Muscle of leg (tissue), 11 donors: Measurements from ENCODE around the gene SLC16A9. TPM values are rescaled to one million over a fixed set of nuclear protein-coding genes. Genes with fewer than 3 reads are reported as not detected.
A peak's percentile ranks its signal among the peaks of the same experiment; 100 is the strongest.
"Not testable (repeated sequence)": the region's sequence is repeated elsewhere in the genome, so short reads cannot be mapped to it uniquely, and the experiment has no call there.

Source experiments
- DNase-seq: peaks from one replicate; pipeline ENCODE4 v3.0.0; 2013
- H3K27ac ChIP-seq: one replicate; pipeline ENCODE4 v1.5.1; 2013; ENCODE audit warnings: mild to moderate bottlenecking, low read length, control low read depth
- H3K27me3 ChIP-seq: one replicate; pipeline ENCODE4 v1.6.1; 2013; ENCODE audit warnings: low read length; ENCODE audit not compliant: control insufficient read depth, insufficient read depth
- H3K36me3 ChIP-seq: one replicate; pipeline ENCODE4 v1.6.1; 2013; ENCODE audit warnings: low read length; ENCODE audit not compliant: control insufficient read depth, insufficient read depth
- H3K4me1 ChIP-seq: one replicate; pipeline ENCODE4 v1.6.1; 2013; ENCODE audit warnings: low read length; ENCODE audit not compliant: control insufficient read depth, insufficient read depth
- H3K4me3 ChIP-seq: one replicate; pipeline ENCODE4 v1.5.1; 2013; ENCODE audit warnings: low read length, control low read depth
- H3K9me3 ChIP-seq: replicated peaks from 2 replicates; pipeline ENCODE4 v1.6.1; 2013; ENCODE audit warnings: low read depth, low read length; ENCODE audit not compliant: control insufficient read depth
- WGBS: methylation state at CpG from one replicate; pipeline ENCODE4 v1.1.5; 2013; ENCODE audit warnings: missing lambda C conversion rate; ENCODE audit not compliant: insufficient coverage; 5-methylcytosine and 5-hydroxymethylcytosine counted together
- polyA plus RNA-seq, 8 donors: library from polyadenylated mRNA; unstranded; fragments of 120-200 nt; gene quantifications; one replicate each; pipeline versions ENCODE4 v1.2.1 to v1.2.3, GENCODE V29; 2013; ENCODE audit warnings: inconsistent platforms in 1 of 8, low replicate concordance in 1 of 8; ENCODE audit not compliant: insufficient read length in 8 of 8, insufficient read depth in 1 of 8
- total RNA-seq: library from RNA; stranded (reverse); fragments of 120-200 nt; gene quantifications from one replicate; pipeline ENCODE4 v1.2.4, GENCODE V29; 2013

SLC16A9 gene
- total and polyA plus RNA-seq, 9 donors, result 2.7 to 9.4 (median 4.0) TPM

DNA sequence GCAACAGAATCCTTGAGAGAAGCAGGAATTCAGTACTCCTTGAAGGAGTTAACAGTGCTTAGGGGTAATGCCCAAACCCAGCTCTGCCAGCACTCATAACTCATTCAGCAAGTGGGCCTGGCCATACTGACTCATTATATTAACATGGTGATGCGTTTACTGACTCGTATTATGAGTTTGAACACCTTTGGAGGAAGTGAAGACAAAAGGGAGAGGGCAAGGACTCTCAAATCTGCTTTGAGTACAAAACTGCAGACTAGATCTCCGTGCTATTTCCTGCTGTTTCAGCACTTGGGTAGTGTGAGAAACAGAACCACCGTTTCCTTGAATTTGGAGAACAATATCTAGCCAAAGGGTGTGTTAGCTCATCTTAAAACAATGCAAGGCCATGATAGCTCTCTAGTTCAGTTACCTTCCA lies 30.8 kb downstream of the SLC16A9 start:
- peak; percentile 4 for DNase-seq
- H3K4me3 ChIP-seq, result no peak overlapping the region
- no peaks in the 10 kb centered on the region for H3K4me1 ChIP-seq
- no peaks in the 10 kb centered on the region for H3K9me3 ChIP-seq
- no peaks in the 10 kb centered on the region for H3K27me3 ChIP-seq
- no peaks in the 10 kb centered on the region for H3K36me3 ChIP-seq
- H3K27ac ChIP-seq, result no peak overlapping the region
- 27% methylated on average over 2 of the region's 4 CpGs for WGBS

DNA sequence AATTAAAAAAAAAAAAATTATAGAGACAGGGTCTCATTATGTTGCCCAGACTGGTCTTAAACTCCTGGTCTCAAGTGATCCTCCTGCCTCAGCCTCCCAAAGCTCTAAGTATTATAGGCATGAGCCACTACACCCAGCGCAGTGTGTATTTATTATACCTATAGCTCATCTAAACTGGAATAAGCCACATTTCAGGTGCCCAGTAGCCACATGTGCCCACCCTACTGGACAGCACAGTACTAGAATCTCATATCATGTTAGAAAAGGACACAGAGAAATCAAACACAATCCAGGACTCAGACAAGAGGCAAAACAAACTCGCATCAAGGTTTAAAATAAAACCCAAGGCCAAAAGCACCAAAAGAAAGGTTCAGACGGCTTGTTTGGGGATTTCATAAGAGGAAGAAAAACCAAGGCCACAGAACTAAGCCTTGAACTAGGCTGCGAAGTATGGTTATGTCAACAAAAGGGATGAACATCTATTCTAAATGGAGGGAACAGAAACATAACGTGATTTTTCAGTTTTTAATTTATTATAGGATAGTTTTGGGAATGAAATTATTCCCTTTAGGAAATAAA lies 32.3 kb downstream of the SLC16A9 start:
- Histone ChIP-seq H3K27ac (no peak overlapping the region), H3K9me3 (no peaks in the 10 kb centered on the region), H3K27me3 (no peaks in the 10 kb centered on the region), H3K36me3 (no peaks in the 10 kb centered on the region), H3K4me1 (no peaks in the 10 kb centered on the region), H3K4me3 (no peak overlapping the region)
- no peak for DNase-seq
- 20% methylated on average over 1 of the region's 5 CpGs for WGBS

DNA sequence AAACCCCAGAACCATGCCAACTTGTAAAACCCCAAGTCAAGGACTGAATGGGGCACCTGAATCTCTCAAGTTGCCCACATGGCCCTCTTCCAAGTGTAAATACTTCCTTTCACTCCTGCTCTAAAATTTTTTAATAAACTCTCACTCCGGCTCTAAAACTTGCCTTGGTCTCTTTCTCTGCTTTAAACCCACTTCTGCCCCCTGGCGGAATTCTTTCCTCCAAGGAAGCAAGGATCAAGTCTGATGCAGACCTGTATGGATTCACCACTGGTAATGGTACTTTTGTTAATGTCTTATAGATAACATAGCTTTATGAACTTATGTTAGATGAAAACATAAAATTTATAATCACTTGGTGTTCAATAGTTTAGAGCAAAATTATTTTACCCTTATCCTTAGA lies 33.8 kb downstream of the SLC16A9 start:
- no peaks in the 10 kb centered on the region for H3K36me3 ChIP-seq
- no peak overlapping the region for H3K4me3 ChIP-seq
- no peak overlapping the region for H3K27ac ChIP-seq
- H3K27me3 ChIP-seq, result no peaks in the 10 kb centered on the region
- no peaks in the 10 kb centered on the region for H3K4me1 ChIP-seq
- WGBS, result no CpG with 5 or more reads among the region's 2 CpGs
- no peaks in the 10 kb centered on the region for H3K9me3 ChIP-seq
- no peak for DNase-seq

DNA sequence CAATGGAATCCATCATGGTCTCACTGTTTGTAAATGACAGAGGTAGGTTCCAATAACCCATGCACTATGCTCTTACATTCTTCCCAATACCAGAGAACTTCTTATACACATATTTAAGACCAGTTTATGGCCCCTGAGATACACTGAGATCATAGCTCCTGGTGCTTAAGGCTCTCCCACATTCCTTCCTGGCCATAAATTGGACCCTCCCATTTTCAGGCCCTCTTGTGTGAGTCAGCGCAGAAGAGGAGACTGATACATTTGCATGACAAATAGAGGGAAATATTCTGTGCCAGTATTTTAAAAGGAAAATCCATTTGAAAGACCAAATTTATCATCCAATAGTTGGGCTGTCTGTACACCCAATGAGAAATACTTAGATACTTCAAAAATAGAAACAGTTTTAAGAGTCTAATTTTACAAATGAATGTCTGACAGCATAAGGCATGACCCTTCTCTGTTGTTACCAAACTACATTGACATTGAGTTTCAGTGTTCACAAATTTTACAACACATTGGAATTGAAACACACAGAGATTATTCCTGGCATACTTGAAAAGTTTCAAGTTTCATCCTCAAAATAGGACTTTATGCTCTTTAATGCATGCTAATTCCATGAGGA lies 35.3 kb downstream of the SLC16A9 start:
- no peaks in the 10 kb centered on the region for H3K4me1 ChIP-seq
- H3K36me3 ChIP-seq, result no peaks in the 10 kb centered on the region
- H3K27ac ChIP-seq, result no peak overlapping the region
- no peaks in the 10 kb centered on the region for H3K9me3 ChIP-seq
- H3K4me3 ChIP-seq, result no peak overlapping the region
- DNase-seq, result peak; percentile 43
- no peaks in the 10 kb centered on the region for H3K27me3 ChIP-seq
- WGBS, result no CpG with 5 or more reads among the region's 1 CpG

DNA sequence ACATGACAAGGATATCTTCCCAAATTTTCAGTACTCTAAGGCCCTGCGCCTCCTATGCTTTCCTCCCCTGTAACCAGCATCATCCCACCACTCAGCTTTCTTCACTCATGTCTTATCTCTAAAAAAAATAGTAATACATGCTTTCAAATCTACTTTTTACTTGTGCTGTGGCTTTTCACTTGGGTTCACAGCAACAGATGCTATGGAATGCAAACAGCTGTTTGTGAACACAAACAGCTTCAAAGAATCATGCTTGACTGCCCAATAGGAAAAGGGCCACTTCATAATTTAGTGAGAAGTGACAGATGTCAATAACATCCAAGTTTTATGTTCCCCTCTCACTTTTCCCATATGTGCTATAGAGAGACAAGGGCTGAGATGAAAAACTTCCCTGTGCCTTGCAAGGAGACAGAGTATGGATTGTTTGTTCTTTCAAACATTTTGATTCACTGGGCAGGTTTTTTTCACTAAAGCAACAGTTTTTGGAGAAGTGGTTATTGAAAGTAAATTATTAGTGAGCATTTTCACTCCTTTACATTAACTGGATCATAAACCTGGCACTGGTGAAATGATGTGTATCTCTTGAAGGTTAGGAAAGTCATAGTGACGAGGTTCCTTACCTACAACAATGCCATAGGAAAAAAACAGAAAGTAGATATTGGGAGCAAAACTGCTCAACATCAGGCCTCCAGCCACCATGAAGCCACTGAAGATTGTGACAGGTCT lies 37.3 kb downstream of the SLC16A9 start:
- Histone ChIP-seq H3K4me1 (no peaks in the 10 kb centered on the region), H3K27ac (no peak overlapping the region), H3K9me3 (no peaks in the 10 kb centered on the region), H3K4me3 (no peak overlapping the region), H3K36me3 (no peaks in the 10 kb centered on the region), H3K27me3 (no peaks in the 10 kb centered on the region)
- WGBS, result 100% methylated on average over 1 of the region's 2 CpGs
- DNase-seq, result no peak

DNA sequence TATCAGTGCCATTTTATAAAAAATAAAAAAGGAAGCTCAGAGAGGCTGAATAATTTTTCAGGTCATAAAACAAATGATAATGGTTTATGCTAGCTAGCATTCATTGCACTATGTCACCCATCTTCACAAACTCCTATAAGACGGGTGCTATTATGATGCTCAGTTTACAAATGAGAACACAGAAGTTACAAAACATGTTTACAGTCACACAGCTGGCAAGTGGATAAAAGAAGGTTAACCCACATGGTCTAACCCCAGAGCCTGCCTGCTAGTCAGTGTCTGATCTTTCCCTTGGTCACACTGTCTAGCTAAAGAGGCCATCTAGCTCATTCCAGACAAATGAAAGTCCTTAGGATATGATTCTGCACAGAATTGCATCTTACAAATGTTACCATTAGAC lies 39.4 kb downstream of the SLC16A9 start:
- no CpG with 5 or more reads among the region's 1 CpG for WGBS
- H3K4me3 ChIP-seq, result no peak overlapping the region
- H3K9me3 ChIP-seq, result peaks cover 3% of the 10 kb centered on the region
- no peaks in the 10 kb centered on the region for H3K27me3 ChIP-seq
- no peak for DNase-seq
- H3K27ac ChIP-seq, result no peak overlapping the region
- no peaks in the 10 kb centered on the region for H3K36me3 ChIP-seq
- H3K4me1 ChIP-seq, result no peaks in the 10 kb centered on the region

DNA sequence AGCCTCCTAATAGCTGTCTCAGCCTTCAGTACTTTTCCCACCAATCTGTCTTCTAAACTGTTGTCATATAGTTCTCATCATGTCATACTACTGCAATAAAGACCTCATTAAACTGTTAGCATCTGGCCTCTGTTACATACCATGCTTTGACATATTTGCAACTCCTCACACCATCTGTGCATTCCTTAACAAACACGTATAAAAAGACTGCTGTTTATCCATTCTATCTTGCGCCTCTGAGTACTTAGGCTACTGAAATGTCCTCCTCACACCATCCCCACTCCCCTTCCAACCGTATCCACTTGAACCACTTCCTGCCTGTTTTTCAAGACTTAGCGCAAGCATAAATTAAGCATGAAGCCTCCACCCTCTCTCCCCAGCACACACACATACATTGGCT lies 41.6 kb downstream of the SLC16A9 start:
- DNase-seq, result peak; percentile 9
- WGBS, result 61% methylated on average over 4 of the region's 4 CpGs
- Histone ChIP-seq H3K27me3 (no peaks in the 10 kb centered on the region), H3K4me3 (no peak overlapping the region), H3K4me1 (no peaks in the 10 kb centered on the region), H3K36me3 (no peaks in the 10 kb centered on the region), H3K27ac (no peak overlapping the region), H3K9me3 (peaks cover 3% of the 10 kb centered on the region)

DNA sequence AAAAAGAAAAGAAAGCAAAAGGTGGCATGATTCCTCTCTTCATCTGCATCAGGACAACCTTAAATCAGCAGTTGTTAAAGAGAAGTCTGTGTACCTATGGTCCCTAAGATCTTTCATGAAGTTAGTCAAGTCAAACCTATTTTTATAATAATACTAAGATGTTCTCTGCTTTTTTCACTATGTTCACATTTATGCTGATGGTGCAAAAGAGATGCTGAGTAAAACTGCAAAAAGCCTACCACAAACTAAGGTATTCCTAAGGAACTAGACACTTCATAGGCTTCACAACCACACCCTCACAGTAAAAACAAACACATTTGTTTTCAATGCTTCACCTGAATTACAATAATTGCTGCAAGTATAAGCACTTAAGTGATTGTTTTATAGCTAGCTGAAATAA lies 43.3 kb downstream of the SLC16A9 start:
- Histone ChIP-seq H3K27ac (no peak overlapping the region), H3K4me1 (no peaks in the 10 kb centered on the region), H3K9me3 (peaks cover 3% of the 10 kb centered on the region), H3K36me3 (no peaks in the 10 kb centered on the region), H3K27me3 (no peaks in the 10 kb centered on the region), H3K4me3 (no peak overlapping the region)
- no peak for DNase-seq

DNA sequence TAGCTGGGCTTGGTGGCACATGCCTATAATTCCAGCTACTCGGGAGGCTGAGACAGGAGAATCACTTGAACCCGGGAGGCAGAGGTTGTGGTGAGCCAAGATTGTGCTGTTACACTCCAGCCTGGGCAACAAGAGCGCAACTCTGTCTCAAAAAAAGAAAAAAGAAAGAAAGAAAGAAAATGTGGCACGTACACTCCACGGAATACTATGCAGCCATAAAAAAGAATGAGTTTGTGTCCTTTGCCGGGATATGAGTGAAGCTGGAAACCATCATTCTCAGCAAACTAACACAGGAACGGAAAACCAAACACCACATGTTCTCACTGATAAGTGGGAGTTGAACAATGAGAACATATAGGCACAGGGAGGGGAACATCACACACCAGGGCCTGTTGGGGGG lies 46.4 kb downstream of the SLC16A9 start:
- H3K9me3 ChIP-seq, DNase-seq, H3K4me1 ChIP-seq, H3K27ac ChIP-seq, H3K4me3 ChIP-seq, H3K36me3 ChIP-seq, H3K27me3 ChIP-seq: not testable (repeated sequence)
- 93% methylated on average over 3 of the region's 7 CpGs for WGBS

DNA sequence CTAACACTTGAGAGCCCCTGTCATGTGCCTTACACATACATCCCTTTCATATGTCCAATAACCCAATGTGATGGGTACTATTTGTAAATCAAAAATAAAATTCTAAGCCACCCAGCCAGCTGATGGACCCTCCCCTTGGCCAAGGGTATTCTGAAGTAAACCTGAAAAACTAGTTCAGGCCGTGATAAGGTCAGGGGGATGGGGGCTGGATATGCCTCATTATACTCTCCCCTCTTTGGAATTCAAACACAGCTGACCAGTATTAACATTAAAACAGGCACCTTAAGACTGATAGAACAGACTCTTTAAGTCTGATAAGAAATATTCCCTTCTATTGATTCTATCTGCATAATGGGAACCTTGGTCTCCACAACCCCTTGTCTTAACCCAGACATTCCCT lies 51.9 kb downstream of the SLC16A9 start:
- Histone ChIP-seq H3K9me3 (no peaks in the 10 kb centered on the region), H3K36me3 (no peaks in the 10 kb centered on the region), H3K4me1 (no peaks in the 10 kb centered on the region), H3K27me3 (no peaks in the 10 kb centered on the region), H3K4me3 (no peak overlapping the region), H3K27ac (no peak overlapping the region)
- no CpG with 5 or more reads among the region's 1 CpG for WGBS
- DNase-seq, result no peak
